Measurements from ENCODE around the gene MYCN.
"Not testable (repeated sequence)": the region's sequence is repeated elsewhere in the genome, so short reads cannot be mapped to it uniquely, and the experiment has no call there.

MYCN gene

DNA sequence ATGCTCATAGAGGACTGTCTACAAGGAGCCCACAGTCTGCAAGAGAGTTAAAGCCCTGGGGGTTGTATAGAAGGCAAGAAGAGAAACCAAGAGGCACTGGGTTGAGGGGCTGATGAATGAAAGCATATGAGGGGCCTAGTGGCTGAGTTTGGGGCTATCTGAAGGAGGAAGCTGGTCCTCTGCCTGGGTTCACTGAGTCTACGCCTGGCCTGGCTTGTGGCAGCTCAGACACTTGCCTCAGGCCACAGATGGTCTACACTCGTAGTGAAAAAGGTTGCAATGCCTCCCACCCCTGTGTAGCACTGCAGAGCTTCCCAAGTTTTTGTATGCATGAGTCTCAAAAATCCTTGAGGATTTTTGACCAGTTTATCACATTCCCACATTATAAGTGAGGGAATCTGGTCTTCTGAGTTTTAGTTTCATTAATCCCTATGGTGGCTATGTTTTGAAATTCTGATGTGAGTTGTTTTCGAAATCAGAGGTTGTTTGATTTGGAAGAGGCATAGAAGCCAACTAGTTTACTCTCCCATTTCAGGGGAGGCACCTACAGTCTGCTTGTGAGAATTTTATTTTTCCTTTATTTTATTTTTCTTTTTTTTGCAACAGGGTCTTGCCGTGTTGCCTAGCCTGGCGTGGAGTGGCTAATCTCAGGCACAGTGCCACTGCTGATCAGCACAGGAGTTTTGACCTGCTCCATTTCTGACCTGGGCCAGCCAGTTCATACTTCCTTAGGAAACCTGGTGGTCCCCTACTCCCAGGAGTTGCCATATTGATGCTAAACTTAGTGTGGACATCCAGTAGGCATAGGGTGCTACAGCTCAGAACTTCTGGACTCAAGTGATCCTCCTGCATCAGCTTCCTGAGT, 10.0 kb downstream of the MYCN start:
- TF ChIP-seq TAF1 (IDR thresholded peaks at IDR 0.05; ENCODE audit: borderline replicate concordance, low read depth, low read length) (no peak), POLR2A (IDR thresholded peaks at IDR 0.05; ENCODE audit: low read depth, low read length) (no peak), POLR2AphosphoS5 (IDR thresholded peaks at IDR 0.05; ENCODE audit: low read depth, low read length) (no peak)
- FAIRE-seq (no peak), DNase-seq (ENCODE audit: insufficient read length) (no peak)

DNA sequence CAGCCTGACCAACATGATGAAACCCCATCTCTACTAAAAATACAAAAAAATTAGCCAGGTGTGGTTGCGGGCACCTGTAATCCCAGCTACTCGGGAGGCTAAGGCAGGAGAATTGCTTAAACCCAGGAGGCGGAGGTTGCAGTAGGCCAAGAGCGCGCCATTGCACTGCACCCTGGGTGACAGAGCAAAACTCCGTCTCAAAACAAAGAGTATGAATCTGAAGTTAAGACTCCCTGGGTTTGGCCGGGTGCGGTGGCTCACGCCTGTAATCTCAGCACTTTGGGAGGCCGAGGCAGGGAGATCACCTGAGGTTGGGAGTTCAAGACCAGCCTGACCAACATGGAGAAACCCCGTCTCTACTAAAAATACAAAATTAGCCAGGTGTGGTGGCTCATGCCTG, 11.6 kb downstream of the MYCN start:
- not testable (repeated sequence) for DNase-seq (ENCODE audit: insufficient read length); FAIRE-seq

DNA sequence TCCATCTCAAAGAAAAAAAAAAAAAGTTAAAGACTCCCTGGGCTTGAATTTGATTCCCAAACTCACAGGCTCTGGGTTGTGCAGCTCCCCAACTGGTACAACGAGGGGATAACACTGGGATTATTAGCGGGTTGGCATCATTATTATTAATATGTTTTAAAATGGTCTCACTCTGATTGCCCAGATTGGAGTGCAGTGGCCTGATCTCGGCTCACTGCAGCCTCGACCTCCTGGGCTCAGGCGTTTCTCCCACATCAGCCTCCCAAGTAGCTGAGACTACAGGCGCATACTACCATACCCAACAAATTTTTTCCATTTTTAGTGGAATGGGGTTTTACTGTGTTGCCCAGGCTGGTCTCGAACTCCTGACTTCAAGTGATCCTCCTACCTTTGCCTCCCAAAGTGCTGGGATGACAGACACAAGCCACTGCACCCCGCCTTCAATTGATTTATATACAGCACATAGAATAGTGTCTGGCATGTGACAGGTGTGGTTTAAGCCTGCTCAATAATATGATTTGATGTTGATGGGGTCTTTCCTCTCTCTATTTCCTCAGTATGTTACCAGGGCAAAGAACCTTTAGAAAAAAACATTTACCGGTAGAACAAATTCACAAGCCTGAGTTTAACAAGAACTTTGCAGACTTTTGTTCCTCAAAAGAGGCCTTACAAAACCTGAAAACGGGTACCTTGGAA, 12.2 kb downstream of the MYCN start:
- DNase-seq (ENCODE audit: insufficient read length) = no peak
- TF ChIP-seq POLR2A (IDR thresholded peaks at IDR 0.05; ENCODE audit: low read depth, low read length) (no peak), POLR2AphosphoS5 (IDR thresholded peaks at IDR 0.05; ENCODE audit: low read depth, low read length) (no peak), TAF1 (IDR thresholded peaks at IDR 0.05; ENCODE audit: borderline replicate concordance, low read depth, low read length) (no peak)
- no peak for FAIRE-seq

DNA sequence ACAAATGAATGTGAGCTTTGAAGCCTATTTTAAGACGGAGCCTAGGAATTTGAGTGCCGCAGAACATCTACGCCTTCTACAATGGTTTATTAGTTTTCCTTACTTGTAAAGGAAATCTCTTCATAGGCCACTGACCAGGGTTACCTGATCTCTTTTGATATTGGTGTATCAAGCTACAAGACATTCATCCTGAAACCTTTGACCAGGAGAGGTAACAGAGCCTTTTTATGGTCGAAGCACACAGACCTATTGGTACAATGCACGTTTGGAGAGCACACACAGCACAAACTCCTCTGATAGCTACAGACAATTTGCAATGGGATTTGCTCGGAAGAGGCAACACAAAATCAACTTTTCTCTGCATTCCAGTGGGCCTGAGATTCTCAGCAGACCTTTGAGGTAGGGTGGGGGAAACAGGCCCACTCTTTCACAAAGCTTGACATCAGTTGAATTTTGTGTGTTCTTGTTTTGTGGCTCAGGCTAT, 12.8 kb downstream of the MYCN start:
- DNase-seq (ENCODE audit: insufficient read length) (no peak), FAIRE-seq (no peak)
- no peak for TF ChIP-seq POLR2AphosphoS5 (IDR thresholded peaks at IDR 0.05; ENCODE audit: low read depth, low read length)

DNA sequence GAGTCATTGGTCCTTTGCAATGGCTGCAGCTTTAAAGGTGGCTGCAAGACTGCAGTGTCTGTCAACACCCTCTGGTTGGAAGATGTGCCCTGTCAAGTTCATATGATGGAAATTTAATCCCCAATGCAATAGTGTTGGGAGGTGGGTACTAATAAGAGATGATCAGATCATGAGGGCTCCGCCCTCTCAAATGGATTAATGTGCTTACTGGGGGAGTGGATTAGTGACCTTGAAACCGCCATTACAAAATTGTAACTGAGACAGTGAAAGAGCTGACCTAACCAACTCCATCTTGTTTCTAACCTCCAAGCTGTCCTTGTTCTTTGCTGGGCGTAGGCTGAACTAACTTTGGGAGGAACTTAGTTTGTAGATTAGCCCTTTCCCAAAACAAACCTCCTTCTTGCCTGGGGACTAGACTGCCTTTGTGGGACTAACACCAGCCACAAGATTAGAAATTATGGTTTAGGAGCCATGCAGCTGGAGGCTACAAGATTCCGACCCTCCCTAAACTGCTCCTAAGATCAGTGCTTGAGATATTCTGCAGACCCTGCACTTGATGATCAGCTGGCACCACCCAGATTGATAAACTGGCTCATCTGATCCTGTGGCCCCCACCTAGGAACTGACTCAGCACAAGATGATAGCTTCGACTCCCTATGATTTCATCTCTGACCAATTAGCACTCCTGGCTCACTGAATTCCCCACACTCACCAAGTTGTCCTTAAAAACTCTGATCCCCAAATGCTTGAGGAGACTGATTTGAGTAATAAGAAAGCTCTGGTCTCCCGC, 13.7 kb downstream of the MYCN start:
- TF ChIP-seq TAF1 (IDR thresholded peaks at IDR 0.05; ENCODE audit: borderline replicate concordance, low read depth, low read length) = no peak

DNA sequence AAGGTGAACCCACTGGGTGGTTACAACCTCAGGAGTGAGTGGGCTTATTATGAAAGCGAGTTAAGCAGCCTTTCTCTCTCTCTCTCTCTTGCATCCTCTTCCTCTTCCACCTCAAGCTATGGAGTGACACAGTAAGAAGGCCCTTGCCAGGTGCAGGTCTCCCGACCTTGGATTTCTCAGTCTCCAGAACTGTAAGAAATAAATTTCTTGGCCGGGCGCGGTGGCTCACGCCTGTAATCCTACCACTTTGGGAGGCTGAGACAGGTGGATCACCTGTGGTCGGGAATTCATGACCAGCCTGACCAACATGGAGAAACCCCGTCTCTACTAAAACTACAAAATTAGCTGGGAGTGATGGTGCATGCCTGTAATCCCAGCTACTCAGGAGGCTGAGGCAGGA, 14.4 kb downstream of the MYCN start:
- no peak for TF ChIP-seq TAF1 (IDR thresholded peaks at IDR 0.05; ENCODE audit: borderline replicate concordance, low read depth, low read length)
- no peak for TF ChIP-seq POLR2AphosphoS5 (IDR thresholded peaks at IDR 0.05; ENCODE audit: low read depth, low read length)
- TF ChIP-seq POLR2A (IDR thresholded peaks at IDR 0.05; ENCODE audit: low read depth, low read length) = no peak
- FAIRE-seq = no peak
- no peak for DNase-seq (ENCODE audit: insufficient read length)

More for the DNA sequence above, 13.7 kb downstream of the MYCN start:
- no peak for FAIRE-seq
- DNase-seq (ENCODE audit: insufficient read length) = no peak

DNA sequence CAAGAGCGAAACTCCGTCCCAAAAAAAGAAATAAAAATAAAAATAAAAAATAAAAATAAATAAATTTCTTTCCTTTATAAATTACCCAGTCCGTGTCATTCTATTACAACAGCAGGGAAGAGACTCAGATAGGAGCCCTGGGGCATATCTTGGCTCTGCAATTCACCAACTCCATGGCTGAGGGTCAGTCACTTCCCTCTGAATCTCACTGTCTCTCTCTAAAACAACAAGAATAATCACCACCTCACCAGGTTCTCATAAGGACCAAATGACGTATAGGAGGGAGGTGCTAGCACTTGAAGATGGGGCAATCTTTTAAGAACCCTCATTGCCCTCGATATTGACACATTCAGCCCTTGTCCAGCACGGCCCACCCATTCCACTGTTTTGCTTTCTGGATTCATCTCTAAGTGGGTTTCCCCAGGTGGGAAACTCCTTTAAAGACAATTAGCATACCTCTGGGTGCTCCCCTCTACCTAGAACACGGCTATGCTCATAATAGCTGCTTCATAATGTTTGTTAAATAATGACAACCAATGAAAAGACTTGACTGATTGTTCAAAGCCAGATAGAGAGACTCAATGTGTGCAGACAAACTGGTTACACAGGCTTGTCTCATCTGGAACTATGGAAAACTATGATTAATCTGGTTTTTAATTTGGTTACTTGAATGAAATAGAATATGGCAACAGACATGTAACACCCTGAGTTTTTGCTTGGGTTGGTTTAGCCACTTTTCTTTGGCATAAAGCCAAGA, 15.1 kb downstream of the MYCN start:
- TF ChIP-seq TAF1 (IDR thresholded peaks at IDR 0.05; ENCODE audit: borderline replicate concordance, low read depth, low read length) (no peak), POLR2A (IDR thresholded peaks at IDR 0.05; ENCODE audit: low read depth, low read length) (no peak), POLR2AphosphoS5 (IDR thresholded peaks at IDR 0.05; ENCODE audit: low read depth, low read length) (no peak)
- DNase-seq (ENCODE audit: insufficient read length) (no peak), FAIRE-seq (no peak)

DNA sequence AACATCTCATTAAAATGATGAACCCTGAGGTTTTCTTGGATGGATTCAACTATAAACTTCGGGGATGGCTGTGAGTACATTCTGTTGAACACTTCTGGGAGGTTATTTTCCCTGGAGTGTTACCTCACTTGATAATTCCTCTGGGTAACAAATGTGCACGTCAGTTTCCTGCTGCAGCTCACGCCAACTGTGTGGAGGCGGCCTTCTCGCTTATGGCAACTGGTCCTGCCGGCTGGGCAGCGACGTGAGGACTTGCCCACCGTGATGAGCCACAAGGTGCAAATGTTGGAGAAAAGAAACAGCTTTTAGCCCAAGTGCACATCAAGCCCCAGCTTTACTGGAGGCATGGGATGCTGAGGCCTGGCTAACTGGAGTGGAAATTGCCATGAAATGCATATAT, 15.9 kb downstream of the MYCN start:
- DNase-seq (ENCODE audit: insufficient read length) = no peak
- no peak for TF ChIP-seq POLR2AphosphoS5 (IDR thresholded peaks at IDR 0.05; ENCODE audit: low read depth, low read length)
- TF ChIP-seq TAF1 (IDR thresholded peaks at IDR 0.05; ENCODE audit: borderline replicate concordance, low read depth, low read length) = no peak
- no peak for TF ChIP-seq POLR2A (IDR thresholded peaks at IDR 0.05; ENCODE audit: low read depth, low read length)
- no peak for FAIRE-seq

DNA sequence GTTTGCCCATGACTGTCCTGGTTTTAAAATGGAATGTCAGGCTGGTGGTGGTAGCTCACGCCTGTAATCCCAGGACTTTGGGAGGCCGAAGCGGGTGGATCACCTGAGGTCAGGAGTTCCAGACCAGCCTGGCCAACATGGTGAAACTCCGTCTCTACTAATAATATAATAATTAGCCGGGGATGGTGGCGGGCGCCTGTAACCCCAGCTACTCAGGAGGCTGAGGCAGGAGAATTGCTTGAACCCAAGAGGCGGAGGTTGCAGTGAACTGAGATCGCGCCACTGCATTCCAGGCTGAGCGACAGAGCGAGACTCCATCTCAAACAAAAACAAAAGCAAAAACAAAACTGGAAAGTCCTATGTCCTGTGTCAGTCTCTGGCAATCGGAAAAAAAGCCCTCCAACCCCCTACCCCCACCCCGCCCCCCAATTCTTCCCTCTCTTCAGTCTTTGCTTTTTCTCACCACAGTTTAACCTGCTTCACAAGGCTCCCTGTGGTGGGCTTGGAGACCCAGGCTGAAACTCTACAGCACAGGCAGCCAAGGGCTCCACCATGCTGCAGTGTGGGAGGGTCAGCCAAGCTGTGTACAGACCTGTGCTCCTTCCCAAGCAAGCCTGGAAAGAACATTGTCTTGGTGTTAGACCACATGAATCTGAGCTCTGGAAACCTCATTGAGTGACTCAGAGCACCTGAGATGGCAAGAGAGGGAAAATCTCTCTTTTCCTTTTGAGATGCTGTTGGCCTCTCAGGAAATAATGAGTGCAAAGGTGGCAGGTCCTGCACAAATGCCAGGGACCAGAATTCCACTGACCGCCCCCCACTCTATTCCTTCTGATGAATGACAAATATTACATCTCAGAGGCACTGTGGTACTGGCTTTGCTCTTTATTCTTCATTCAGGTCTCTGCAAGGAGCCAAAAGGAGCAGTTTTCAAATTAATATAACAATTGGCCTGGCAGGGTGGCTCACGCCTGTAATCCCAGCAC, 16.7 kb downstream of the MYCN start:
- DNase-seq (ENCODE audit: insufficient read length) (no peak), FAIRE-seq (no peak)

More for the DNA sequence above, 16.7 kb downstream of the MYCN start:
- TF ChIP-seq POLR2AphosphoS5 (IDR thresholded peaks at IDR 0.05; ENCODE audit: low read depth, low read length) = no peak
- no peak for TF ChIP-seq POLR2A (IDR thresholded peaks at IDR 0.05; ENCODE audit: low read depth, low read length)
- no peak for TF ChIP-seq TAF1 (IDR thresholded peaks at IDR 0.05; ENCODE audit: borderline replicate concordance, low read depth, low read length)

Measured in GM12892 (cell line).